ENCODE data around the gene PRR29.

PRR29 gene

DNA sequence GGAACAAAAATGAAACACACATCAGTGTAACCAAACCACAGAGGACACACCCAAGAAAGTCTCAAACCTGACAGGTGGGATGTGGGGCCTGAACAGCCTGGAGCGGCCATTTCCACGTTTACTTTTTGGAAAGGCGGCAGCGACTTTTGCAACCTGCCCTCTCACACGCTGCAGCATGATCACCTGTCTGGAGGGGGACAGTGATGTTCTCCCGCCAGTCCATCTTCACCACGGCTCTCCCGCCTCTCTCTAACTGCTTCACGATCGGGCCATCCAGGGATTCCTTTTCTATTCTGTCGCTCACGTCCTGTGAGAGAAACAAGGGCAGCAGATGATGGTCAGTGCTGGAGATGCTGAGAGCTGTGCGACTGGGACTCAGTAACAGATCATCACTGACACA lies 47.0 kb downstream of the PRR29 start:
- H3K27ac ChIP-seq: no peak overlapping the region
- TF ChIP-seq, protein P1, sequence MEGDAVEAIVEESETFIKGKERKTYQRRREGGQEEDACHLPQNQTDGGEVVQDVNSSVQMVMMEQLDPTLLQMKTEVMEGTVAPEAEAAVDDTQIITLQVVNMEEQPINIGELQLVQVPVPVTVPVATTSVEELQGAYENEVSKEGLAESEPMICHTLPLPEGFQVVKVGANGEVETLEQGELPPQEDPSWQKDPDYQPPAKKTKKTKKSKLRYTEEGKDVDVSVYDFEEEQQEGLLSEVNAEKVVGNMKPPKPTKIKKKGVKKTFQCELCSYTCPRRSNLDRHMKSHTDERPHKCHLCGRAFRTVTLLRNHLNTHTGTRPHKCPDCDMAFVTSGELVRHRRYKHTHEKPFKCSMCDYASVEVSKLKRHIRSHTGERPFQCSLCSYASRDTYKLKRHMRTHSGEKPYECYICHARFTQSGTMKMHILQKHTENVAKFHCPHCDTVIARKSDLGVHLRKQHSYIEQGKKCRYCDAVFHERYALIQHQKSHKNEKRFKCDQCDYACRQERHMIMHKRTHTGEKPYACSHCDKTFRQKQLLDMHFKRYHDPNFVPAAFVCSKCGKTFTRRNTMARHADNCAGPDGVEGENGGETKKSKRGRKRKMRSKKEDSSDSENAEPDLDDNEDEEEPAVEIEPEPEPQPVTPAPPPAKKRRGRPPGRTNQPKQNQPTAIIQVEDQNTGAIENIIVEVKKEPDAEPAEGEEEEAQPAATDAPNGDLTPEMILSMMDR (conservative IDR thresholded peaks at IDR 0.05): no peak
- TF ChIP-seq ZFX (IDR thresholded peaks at IDR 0.05): no peak

DNA sequence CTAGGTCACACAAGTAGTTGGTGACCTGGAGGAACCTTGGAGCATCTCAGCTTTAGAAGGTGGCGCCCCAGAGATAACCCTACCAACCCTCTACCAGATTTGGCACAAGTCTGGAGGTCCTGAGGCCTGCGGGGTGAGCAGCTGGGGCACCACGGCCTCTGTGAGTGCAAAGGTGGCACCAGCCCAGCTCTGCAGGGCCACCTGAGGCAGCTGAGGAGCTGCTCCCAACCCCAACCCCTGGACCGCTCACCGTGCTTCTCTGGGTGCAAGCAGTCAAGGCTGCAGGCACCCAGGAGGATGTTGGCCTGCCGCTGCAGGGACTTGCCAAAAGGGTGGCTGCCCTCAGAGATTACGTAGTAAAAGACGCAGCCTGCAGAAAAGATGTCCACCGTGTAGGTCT lies 50.7 kb downstream of the PRR29 start:
- TF ChIP-seq, protein P1 (conservative IDR thresholded peaks at IDR 0.05): no peak
- no peak for TF ChIP-seq ZFX (IDR thresholded peaks at IDR 0.05)
- no peak overlapping the region for H3K27ac ChIP-seq

DNA sequence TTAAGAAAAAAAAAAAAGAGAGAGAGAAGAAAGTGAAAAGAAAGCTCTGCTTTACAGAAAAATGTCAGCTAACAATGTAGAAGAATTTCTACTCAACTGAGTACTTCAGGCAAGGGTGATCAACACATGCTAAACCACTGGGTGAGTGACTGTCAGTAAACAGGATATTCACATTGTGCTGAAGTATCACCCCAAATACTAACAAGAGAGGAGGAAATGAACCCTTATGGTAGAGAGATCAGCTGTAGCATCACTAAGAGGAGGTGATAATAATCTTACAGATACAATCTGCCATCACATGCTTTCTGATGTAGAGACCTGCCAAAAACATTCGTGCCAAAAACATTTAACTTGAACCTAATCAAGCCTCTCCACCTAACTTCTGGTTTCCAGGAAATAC lies 53.0 kb downstream of the PRR29 start:
- TF ChIP-seq, protein P1 (conservative IDR thresholded peaks at IDR 0.05): no peak
- TF ChIP-seq ZFX (IDR thresholded peaks at IDR 0.05): no peak
- no peak overlapping the region for H3K27ac ChIP-seq

DNA sequence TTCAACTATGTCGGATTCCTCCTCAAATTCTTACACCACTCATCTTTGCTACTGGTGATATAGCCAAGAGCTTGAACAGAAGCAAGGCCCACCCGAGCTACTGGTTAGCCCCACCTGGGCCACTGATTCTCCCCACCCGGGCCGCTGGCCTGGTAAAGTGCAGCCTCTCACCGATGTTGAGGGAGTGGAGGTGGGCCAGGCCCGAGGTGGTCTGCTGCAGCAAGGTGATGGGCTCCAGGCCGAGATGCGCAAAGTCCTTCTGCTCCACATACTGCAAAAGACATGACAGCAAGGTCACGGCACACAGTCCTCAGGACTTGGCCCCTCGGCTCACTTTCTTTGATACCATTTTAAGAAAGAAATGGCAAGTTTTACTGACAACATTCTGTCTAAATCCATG lies 55.0 kb downstream of the PRR29 start:
- no peak overlapping the region for H3K27ac ChIP-seq
- TF ChIP-seq ZFX (IDR thresholded peaks at IDR 0.05): no peak
- TF ChIP-seq, protein P1 (conservative IDR thresholded peaks at IDR 0.05): no peak

All from C4-2B (cell line).